GM19238 (cell line): Measurements from ENCODE around the gene TMX3.

Experiments
- DNase-seq: peaks from one replicate; pipeline ENCODE4 v3.0.0; 2011; ENCODE audit warnings: low spot score; ENCODE audit not compliant: insufficient read length

The TMX3 gene

DNA sequence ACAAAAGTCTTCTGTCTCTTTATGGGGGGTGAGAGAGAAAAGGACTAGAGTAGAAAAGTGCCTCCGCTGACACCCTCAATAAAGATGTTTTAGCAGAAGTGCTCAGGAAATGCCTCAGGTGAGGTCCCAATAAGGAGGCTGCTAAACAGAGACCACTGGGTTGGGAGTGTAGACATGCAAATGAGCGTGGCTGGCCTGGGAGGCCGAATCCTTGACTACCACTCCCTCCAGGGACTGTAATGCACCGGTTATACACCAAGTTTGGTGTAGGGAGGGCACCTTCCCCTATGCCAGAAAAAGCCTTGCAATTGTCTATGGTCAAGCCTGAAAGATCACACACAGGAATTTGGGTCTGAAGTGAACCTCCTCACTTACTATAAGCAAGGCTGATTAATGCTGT is 1.8 kb downstream of the TMX3 start:
- DNase-seq: no peak

DNA sequence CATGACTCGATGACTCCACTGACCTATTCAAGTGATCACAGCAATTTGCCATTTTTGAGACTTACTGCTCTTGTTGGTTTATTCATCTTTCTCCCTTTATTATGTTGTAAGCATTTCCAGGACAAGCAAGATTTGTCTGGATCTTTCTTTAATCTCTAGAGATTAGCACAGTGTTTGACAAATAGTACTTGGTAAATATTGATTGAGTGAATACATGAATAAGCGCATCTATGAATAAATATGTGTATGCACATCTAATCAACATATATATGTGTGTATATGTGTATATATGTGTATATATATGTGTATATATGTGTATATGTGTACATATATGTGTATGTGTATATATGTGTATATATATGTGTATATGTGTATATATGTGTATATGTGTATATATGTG is 7.3 kb downstream of the TMX3 start:
- DNase-seq: no peak

DNA sequence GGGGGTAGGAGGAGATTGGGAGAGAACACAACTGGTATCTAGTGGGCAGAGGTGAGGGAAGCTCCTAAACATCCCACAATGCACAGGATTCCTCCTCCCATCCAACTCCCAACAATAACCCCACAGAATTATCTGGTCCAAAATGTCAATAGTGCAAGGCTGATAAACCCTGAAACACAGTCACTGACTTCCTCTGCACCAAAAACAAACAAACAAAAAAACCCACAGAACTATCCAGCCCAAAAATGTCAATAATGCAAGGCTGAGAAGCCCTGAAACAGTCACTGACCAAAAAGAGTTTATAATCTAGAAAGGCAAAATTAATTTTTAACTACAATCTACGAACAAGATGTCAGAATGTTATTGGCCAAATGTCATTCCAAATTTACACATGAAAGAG is 9.8 kb downstream of the TMX3 start:
- no peak for DNase-seq

DNA sequence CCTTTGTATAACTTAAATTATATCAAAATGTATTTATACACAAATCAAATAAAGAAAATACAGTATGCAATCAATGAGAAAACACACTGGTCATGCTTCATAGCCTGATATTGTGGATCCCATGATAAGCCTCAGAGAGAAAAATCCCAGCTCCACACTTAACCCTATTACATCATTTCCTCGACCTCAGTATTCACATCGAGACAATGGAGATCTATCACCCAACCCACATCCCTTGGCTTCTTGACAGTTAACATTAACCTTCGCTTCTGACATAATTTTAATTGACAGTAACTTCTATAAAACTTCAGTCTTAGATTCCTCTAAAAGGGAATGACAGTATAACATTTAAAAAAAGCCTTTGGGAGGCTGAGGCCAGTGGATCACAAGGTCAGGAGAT is 11.6 kb downstream of the TMX3 start:
- DNase-seq: no peak

DNA sequence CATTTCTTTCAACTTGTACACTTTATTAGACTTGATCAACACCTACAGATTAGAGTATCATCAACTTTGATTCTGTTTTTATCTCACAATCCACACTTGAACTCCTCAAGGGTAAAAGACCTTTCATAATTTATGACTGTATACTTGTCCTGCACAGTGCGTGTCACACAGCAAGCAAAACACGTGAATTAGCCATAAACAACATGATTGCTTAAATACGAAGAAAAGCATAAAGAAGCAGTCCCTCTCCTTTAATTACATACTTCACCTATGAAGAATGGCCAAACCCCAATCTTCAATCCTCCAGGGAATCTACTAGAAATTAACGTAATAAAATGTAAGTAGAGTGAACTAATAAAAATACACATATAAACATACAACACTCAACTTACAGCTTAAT is 13.6 kb downstream of the TMX3 start:
- DNase-seq: no peak

DNA sequence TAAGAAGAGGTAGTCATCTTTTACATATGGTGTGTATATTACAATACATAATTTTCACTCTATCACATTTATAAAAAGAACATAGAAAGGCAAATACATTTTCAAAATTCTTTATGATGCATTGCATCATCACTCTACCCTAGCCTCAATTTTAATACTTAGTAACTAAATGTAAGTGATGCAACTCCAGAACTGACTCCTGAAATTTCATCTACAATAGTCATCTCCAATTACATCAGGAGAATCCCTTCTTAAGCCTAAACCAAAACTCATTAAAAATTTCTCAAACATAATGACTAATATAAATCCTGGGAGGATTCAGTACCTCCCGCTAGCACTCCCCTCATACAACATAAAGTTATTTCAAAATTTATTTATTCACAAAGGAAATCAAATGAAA is 15.9 kb downstream of the TMX3 start:
- DNase-seq: no peak

DNA sequence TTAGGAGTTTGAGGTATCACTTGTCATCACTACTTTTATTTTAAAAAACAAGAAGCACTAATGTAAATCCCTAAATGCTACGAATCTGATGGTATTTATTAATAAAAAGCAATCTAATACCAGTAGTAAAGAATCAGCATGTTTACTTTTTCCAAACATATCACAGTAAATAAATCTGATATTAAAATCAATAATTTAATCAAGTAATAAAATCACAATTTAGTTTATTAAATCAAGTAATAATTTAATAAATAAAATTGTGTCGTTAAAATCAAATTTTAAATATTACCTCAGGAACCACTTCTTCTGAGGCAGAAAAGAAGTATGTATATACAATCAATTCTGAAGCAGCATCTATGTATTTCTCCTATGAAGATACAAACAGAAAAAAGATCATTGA is 18.0 kb downstream of the TMX3 start:
- no peak for DNase-seq

DNA sequence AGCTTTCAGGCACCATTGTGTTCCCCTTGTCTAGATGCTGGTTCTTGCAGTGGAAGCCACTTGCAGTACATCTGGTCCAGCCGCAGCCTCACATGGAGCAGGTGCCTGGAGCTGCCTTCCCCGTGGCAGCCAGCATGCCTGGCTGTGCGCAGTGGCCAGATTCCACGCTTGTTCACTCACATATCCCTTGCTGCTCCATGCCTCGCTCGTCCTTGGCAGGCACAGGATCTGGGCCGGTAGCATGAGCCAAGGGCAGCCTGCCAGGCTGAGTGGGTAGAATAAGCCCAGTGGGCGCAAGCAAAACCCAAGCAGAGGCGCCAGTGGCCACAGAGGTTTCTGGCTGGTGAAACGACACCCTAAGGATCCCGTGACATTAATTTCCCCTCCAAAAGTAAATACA is 20.6 kb downstream of the TMX3 start:
- no peak for DNase-seq

DNA sequence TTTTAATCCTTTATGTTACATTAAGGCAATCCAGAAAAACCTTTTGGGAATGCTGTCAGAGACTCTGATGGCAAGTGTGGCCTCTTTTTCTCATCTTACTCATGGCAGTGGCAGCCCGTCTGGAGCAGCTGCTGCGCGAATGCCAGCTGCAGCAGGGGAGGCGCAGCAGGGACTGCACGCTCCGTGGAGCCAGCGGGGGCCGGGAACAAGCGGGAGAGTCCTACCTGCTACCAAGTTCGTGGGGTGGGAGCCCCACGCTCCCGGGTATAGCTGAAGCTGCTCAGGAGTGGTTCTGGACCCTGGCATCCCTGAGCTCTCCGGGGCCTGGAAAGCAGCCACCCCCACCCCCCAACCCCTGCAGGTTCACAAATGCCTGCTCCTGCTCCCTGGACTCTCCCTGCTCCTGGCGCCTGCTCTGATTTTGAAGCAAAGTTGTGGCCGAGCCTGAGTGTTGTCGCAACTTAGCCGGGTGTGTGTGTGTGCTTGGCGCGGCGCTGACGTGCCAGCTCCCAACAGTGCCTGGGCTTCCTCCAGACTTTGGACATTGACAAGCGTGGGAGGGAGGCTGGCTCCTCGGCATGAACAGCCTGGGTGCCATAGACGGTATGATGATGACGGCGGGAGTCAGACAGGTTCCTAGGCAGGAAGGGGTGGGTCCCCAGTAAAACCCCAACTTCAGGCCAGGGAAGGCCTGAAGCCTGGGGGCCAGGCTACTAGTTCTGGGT is 21.7 kb downstream of the TMX3 start:
- no peak for DNase-seq

DNA sequence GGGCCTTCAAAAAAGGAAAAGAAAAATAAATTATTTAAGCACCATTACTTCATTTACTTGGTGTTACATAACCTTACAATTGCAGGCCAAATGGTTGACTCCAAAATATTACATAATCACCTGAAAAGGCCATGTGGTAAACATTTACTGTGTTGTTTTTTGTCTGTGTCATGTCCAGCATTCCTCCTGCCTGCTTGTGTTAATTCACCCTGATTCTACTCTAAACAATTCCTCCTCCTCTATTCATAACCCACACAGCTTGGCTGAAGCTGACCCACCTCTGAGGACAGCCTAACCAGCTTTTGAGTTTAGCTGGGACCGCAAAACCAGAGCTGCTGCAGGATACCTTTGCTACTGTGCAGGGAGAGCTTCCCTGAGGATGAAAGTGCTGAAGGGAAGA is 35.4 kb downstream of the TMX3 start:
- no peak for DNase-seq

DNA sequence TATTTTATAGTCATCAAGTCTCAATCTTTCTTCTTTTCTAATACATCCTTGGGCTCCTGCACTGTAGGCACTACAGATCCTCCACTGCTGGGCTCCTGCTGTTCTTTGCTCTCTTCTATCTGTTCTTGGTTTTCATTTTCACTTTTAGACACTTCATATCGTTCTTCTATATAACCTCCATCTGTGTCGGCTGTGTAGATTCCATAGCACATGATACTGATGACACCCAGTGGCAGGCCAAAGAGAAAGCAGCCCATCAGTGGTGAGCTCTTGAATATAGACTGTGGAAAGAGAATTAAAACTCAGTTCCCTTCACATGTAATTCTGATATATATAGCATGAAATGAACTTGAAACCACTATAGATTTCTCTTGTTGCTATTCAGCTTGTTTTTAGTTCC is 38.0 kb downstream of the TMX3 start:
- DNase-seq: no peak

DNA sequence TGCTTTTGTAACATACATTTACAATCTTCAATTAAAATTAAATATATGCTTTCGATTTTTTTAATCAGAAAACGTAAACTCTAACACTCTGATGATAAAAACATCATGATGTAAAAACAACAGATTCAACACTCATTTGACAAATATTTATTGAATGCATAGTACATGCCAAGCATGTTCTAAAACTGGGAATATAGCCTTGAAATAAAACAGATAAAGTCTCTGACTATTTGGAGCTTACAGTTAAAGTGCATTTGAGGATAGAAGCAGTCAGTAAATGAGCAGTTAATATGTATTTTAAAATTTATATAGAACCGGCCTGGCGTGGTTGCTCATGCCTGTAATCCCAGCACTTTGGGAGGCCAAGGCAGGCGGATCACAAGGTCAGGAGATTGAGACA is 47.8 kb downstream of the TMX3 start:
- DNase-seq: no peak

DNA sequence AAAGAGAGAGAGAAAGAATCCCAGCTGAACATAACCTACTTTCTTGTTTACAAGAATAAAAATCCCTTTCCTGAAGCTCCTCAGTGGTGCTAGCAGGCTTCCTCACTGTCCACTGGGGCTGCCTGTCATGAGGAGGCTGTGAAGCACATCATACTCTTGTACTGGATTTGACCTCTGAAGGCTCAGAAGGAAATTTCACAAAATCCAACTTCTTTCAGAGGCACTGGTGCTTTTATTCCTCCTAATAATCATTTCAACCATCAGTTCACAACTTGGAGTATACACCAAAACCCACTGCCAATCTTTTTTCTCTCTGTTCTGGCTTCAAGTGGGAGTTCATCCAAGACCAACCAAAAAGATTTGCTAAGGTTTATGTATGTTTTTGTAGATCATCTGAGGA is 48.5 kb downstream of the TMX3 start:
- DNase-seq: no peak

DNA sequence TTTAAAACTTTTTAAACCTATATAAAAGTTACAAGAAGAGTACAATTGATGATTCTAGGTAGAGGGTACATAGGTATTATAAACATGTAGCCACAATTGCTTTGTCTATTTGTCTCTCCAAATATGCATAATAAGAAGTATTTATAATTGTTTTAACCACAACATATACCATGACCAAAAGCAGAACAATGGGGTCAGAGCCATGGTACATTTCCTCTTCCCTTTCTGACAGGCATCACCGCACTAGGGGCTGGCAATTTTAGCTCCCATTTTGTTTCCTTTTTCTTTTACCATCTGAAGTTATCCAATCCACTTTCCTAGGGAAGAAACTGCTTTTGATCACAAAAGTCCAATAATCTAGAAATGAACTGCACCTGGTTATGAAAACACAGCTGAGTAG is 49.3 kb downstream of the TMX3 start:
- no peak for DNase-seq

DNA sequence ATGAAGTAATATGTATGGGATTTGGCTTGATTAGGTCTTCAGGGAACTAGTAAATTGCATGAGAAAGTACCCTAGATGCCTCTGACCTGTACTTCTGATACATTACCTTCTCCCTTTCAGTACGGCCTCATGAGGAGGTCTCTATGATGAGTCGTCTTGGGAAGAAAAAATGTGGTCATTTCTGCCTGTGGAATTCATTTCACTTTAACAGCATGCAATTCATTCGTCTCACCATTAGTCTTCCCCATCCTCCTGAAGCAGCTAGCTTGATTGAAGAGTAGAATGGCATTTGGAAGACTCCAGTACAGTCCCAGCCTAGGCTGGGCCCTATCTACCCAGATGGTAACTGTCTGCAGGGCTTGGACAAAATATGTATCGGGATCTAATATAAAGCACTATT is 52.2 kb downstream of the TMX3 start:
- no peak for DNase-seq

DNA sequence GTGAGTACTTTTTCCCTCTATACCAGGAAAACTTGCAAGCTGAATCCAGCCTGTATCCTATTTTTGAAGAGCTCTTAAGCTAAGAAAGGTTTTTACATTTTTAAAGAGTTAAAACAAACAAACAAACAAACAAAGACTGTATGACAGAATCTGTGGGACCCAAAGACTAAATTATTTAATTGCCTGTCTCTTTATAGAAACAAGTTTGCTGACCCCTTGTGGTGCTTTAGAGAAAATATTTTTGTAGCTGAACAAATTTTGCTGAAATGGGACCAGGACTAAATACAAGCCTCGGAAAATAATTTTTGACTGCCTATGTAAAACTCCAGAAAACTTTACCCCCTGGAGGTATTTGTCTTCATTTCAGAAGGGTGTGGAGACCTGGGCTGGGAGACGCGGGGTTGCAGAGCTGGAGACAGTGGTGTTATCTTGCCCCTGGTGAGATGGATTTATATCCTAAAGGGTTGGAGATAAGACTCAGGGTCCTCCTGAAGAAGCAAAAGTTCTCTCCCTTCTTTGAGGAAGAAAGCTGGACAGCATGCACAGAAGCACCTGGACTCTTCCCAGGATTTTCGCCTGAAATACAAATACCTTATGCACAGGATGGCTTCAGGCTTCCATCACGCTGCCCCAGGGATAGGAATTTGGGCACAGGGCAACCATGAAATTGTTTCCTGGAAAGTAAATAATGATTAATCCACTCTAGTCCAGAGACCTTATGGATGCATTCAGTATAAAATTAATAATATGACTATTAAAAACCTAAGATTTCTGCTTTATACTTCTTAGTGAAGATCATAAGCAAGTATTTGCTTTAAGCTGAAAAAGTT is 54.3 kb downstream of the TMX3 start:
- DNase-seq: no peak

DNA sequence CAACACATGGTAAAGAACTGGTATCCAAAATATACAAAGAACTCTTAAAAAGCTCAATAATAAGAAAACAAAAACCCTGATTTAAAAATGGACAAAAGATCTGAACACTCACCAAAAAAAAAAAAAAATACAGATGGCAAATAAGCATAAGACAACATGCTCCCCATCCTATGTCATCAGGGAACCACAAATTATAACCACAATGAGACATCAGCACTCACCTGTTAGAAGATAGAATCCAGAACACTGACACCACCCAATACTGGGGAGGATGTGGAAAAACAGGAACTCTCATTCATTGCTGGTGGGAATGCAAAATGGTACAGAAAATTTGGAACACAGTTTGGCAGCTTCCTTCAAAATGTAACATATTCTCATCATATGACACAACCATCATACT is 66.7 kb downstream of the TMX3 start:
- DNase-seq: no peak

DNA sequence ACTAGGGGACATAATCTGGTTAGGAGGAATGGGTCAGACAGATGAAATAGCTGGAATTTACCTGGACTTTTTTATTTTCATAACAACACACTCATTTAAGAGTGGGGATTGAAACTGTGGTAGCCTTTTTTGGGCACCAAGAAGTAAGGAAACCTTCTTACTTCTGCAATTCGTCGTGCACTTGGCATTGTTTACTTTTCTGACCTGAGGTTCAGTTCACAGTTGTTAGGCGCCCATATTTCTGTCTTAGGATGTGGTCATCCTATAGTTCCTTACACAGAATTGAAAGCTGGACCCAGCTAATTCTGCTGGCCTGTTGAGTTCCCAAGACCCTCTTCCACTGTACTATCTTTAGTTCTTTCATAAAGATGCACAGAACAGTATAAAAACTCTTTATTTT is 72.9 kb downstream of the TMX3 start:
- DNase-seq: no peak

DNA sequence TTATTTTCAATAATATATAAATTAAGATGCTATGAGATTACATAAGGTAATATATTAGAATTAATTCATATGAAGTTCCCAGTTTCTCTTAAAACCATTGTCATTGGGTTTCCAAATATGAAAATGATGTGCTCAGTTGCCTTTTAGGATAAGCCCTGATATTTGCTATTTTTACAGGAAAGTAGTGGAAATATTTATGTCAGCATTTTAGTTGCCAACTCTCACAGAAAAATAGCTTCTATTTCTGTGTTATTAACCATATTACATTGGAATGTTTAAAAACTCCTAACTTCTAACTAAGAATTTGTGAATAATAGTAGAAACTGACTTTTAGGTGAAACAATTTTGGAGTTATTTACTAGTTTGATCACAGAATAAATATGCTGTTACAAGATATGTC is 74.0 kb downstream of the TMX3 start:
- no peak for DNase-seq

DNA sequence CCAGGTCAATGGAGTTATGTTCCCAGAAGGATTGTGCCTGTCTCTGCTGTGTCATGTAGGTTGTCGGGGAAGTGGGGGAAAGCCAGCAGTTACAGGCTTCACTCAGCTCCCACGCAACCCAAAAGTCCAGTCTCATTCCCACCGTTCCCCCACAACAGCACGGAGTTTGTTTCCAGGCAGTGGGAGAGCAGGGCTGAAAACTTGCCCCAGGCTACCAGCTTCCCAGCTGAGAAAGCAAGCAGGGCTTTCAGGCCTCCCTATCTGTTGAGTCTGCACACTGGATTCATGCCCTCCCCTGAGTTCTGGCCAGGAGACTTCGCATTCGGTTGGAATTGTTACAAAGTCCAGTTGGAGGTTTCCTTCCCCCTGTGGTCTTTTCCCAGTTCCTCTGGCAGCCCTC is 76.3 kb downstream of the TMX3 start:
- no peak for DNase-seq

DNA sequence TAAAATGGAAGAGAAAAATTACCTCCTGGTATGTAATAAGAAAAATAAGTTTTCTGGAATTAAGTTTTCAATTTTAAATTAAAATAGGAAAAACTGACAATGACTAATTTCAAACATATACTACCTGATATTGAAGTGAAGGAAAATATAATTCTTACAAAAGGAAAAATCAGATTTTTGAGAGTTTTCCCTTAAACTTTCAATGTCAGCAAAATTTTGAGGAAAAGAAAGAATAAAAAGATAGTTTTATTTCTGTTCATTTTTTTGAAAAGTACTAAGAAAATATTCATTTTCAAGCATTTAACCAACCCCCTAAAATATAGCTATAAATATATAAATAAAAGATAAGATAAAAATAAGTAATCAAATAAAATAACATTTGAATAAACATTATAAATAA is 87.1 kb downstream of the TMX3 start:
- no peak for DNase-seq
